GF-D8 (cell line): ENCODE measurements around the gene SLC5A6.

Source experiments
- DNase-seq: peaks from one replicate; lab custom pipeline; 2025; lab: John Stamatoyannopoulos, UW

Gene SLC5A6

DNA sequence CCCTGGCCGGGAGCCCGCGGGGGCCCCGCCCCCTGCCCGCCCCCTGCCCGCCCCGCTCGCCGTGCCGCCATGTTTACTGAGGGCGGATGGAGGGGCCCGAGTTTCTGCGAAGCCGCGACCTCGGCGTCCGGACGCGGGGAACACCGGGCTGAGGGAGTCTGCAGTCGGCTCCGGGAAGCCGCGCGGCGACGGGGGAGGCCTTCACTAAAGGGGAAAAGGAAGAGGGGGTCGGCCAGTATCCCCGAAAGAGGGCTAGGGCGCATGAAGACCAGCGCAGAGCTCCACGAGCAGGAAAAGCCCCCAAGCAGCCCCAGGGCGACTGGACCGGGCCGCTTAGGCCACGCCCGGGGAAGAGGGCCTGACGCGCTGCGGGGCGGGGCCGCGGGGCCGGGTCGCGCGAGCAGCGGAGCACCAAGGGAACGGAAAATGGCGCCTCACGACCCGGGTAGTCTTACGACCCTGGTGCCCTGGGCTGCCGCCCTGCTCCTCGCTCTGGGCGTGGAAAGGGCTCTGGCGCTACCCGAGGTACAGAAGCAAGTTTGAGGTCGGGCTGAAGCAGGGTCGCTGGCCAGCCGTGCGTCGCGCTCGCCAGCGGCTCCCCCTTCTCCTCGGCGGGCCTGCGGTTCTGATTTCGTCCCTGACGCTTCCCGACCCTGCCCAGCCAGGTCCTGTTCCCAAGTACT is at the start of gene SLC5A6, which contains the start of gene ATRAID:
SLC5A6 (minus strand) TSS at position 326 of the 683 bp plus-strand sequence. CDS start 4,618 bp downstream, outside the sequence.
ATRAID (plus strand) TSS at position 99 of the 683 bp plus-strand sequence; CDS start at position 427, 328 bp downstream.
- peak; percentile 65 for DNase-seq

DNA sequence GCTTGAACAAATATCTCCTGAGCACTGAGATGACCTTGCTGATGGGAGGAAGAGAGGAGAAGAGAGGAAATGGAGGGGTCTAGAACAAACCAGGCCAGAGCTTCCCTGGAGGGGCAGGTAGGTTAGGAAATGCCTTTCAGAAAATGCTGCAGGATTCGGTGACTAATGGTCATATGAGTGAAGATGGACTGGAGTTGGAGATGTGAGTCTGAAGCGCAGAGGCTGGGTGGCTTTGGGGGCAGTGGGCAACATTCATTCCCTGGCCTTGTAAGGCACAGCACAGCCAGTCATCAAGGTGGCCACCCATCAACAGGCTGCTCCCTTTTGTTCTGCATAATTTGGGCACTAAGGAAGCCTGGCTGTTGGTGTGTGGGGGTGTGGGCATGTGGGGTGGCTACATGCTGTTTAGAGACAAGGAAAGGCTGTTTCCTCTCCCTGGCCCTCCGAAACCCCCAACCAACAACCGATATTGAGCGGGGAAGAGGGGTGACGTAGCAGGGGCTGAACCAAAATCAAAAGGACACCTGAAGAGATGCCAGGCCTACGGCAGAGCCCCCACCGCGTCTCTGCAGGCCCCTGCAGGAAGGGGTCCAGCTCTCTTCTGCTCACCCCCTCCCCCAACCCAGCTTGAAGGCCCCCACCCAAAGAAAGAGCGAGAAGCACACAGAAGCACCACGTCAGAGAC is 49.3 kb upstream of the SLC5A6 start:
- DNase-seq: no peak

- DNase-seq: no peak
Observed at GRCh38 chr2:27258051-27258450, 46.0 kb upstream of the SLC5A6 start.

GRCh38 chr2:27256855-27257454 is 44.9 kb upstream of the SLC5A6 start:
- DNase-seq: no peak

DNA sequence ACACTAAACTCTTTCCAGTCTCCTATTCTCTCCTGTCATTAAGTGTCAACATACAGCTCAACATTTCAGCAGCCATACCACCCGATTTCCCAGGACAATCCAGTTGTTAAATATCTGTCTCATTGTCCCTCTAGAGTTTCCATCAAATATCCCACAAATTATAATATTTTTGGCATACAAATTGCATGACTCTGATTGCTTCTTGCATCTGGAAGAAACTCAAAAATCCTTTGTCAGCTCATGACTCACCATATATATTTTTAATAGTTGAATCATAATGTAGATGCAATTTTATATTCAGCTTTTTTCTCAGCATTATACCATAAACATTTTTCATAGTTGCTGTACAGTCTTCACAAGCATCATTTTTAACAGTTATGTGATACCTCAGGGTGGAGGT is 43.6 kb upstream of the SLC5A6 start:
- DNase-seq: no peak

DNA sequence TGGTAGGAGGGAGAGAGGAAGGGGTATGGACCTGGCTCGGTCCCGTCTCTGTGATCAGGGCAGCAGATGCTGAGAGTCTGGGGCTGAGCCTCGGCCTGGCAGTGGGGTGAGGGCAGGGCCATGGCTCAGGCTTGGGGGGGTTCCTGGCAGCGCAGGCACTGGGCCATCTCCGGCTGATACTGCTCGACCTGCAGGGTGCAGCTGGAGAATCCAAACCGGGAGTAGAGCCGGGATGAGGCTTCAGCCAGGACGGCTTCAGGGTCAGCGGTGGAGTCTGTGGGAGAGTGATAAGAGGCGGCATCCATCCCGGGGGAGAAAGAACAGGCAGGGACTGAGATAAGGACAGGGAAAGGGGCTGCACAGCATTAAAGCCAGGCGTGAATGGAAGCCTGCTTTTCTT is 43.1 kb upstream of the SLC5A6 start:
- DNase-seq: no peak

DNA sequence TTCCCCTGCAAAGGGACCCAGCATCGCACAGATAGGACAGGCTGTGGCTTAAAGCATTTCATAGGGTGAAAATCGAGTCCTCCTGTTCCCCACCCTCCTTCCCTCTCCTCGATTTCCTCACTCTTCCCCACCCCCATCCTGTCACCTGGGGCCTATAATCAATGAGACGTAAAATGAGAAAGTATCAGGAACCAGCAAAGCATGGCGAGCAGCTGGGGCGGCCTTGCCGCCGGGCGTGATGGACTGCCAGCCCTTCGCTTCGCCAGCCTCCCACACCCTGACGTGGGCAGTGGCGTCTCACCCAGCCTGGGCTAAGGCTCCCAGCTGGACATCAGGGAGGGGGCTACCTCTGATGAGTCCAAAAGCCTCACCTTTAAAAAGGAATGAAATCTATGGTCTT is 39.7 kb upstream of the SLC5A6 start:
- no peak for DNase-seq

GRCh38 chr2:27250652-27251379 is 38.7 kb upstream of the SLC5A6 start:
- no peak for DNase-seq

DNA sequence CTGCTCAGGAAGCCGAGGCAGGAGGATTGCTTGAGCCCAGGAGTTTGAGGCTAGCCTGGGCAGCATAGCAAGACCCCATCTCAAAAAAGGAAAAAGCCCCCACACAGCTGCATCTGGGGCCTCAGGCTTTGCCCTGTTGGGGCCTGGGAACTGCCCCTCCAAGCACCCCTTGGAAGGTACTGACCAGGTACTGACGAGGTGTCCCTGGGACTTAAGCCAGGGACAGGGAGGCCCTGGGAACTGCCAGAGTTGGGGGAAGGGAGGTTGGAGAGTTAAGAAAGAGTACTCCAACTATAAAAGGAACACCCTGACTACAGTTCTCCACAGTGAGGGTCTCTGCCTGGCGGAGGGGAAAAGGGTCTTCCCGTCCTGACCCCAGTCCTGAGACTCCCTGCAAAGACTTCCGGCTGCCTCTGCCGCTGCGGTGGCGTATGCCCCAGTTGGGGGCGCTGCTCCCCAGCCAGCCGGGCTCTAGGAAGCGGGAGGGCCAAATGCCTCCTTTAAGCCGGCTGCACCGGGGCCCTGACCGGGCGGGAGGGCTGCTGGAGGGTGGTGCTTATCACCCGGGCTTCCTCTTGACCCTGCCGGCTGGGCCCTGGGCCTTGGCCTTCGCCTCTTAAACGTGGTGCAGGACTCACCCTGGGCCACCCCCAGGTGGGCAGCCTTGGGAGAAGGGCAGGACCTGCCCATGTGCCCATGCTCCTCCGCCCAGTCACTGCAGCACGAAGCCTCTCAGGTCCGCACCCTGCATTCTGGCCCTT is 38.0 kb upstream of the SLC5A6 start:
- peak; percentile 22 for DNase-seq

- DNase-seq: no peak
Observed at GRCh38 chr2:27249159-27249890, 37.3 kb upstream of the SLC5A6 start.

DNA sequence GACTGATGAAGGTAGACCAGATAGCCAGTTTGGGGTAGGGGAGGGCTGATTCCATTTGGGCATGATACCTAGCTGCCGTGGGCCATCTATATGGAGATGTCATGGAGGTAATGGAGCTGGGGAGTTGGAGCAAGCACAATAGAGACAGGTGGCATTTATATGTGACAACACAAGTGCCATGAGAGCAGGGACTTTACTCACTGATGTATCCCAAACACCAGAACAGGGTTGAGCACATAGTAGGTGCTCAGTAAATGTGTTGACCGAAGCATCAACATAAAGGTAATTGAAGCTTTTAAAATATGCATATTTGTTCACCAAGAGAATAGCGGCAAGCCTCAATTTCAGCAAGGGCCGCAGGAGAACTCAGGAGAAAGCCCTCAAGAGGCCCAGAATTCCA is 35.8 kb upstream of the SLC5A6 start:
- DNase-seq: no peak

DNA sequence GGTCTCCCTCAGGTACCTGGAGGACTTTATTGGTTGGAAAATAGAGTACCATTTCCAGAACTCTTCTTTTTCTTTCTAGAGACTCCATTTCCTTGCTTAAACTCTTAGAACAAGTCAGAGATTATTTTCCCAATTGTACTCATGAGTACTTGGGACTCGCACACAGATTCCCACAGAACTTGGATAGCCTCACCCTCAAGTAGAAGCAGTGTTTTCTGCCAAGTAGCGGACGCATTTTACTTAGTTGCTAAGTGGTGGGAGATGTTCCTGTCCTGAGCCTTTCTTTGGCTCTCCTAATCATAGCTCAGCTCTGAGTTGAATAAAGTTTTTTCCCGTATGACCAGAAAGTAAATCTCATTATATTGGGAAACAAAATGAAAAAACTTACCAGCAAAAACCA is 33.6 kb upstream of the SLC5A6 start:
- DNase-seq: no peak

- DNase-seq: no peak
Observed at GRCh38 chr2:27245116-27245515, 33.0 kb upstream of the SLC5A6 start.

GRCh38 chr2:27243391-27244130 is 31.5 kb upstream of the SLC5A6 start:
- no peak for DNase-seq

GRCh38 chr2:27242614-27242951 is 30.5 kb upstream of the SLC5A6 start:
- DNase-seq: no peak

DNA sequence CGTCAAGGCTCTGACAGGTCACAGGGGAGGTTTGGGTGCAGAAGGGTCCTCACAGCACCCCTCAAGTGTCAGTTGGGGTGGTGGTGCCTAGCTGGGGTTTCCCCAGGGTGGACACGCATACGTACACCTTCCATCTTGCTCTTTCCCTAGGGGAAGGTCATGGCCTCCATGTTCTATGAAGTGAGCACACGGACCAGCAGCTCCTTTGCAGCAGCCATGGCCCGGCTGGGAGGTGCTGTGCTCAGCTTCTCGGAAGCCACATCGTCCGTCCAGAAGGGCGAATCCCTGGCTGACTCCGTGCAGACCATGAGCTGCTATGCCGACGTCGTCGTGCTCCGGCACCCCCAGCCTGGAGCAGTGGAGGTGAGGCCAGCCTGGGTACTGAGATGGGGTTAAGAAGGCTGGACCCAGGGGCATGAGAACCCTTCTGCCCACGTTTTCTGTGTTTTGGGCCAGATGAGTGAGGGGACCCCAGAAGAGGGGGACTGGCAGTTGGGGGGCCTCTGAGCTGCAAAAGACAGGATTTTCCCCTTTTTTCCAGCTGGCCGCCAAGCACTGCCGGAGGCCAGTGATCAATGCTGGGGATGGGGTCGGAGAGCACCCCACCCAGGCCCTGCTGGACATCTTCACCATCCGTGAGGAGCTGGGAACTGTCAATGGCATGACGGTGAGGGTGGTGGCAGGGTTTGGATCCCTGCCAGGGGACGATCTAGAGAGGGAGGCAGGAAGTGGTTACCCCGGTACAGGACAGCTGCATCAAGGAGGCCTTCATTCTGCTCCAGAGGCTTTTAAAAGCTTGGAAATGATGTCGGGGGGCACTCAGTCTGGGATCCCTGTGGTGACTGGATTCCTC is 29.9 kb upstream of the SLC5A6 start:
- no peak for DNase-seq

DNA sequence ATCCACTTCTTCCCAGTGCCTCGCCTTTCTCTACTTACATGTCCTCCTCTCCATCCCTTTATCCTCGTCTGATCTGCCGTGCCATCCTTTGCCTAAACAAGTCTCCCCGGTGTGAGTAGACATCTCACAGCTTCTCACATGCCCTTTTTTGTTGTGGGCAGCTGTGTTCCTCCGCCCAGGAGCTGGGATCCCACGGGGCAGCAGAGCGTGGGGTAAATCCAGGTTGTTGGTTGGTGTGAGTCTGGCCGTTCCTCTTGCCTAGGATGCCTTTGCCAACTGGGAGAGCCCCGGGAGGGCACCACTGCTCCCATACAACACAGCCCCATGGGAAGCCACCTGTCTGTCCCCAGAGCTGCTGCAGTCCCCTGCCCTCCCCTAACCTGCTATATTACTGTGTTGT is 28.3 kb upstream of the SLC5A6 start:
- no peak for DNase-seq

DNA sequence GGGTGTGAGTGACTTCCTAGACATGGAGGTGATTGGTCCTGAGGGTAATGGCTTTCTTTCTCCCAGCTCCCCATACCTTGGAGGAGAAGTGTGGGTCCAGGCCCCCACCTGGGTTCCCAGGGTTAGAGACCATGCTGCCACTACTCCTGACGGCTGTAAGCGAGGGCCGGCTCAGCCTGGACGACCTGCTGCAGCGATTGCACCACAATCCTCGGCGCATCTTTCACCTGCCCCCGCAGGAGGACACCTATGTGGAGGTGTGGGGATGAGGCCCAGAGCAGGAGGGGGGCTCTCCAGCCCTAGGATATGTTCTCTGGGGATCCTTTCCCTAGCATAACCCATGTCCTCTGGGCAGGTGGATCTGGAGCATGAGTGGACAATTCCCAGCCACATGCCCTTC is 26.9 kb upstream of the SLC5A6 start:
- no peak for DNase-seq

- DNase-seq: no peak
Observed at GRCh38 chr2:27237341-27237945, 25.4 kb upstream of the SLC5A6 start.
